A673 (cell line): ENCODE measurements around the gene WWTR1. TPM values are rescaled to one million over a fixed set of nuclear protein-coding genes. Genes with fewer than 3 reads are reported as not detected.

Source experiments
- BruUV-seq: library from RNA; stranded (reverse); fragments of 400-500 nt; replicated peaks from 2 replicates; lab custom pipeline; 2021; lab: Mats Ljungman, UMichigan
- CTCF ChIA-PET: fragments of 300-600 bp; sonication (Branson Sonifier 250); formaldehyde crosslinking; loops from one replicate; lab custom pipeline; 2022; ENCODE audit warnings: antibody characterized with exemption; lab: Charles Lee
- POLR2A ChIA-PET: fragments of 300-600 bp; sonication (Branson Sonifier 250); formaldehyde crosslinking; loops from one replicate; lab custom pipeline; 2022; ENCODE audit warnings: antibody characterized with exemption; ENCODE audit not compliant: low non-redundant PET; lab: Charles Lee
- DNase-seq: peaks from one replicate; pipeline ENCODE4 v3.0.0-alpha.2; 2015; ENCODE audit warnings: low spot score
- H3K27ac ChIP-seq: fragments of 200-600 bp; sonication (generic); 2 replicates; pipeline ENCODE4 v1.5.1; 2016; ENCODE audit warnings: mixed run types, low read depth, mild to moderate bottlenecking, mixed read lengths, antibody characterized with exemption, low read length; ENCODE audit not compliant: poor library complexity, severe bottlenecking
- H3K27me3 ChIP-seq: fragments of 200-600 bp; sonication (generic); replicated peaks from 2 replicates; pipeline ENCODE4 v1.6.1; 2017; ENCODE audit warnings: mixed run types, low read depth, mild to moderate bottlenecking, mixed read lengths, antibody characterized with exemption, low read length; ENCODE audit not compliant: insufficient read depth, poor library complexity
- H3K36me3 ChIP-seq: fragments of 200-600 bp; sonication (generic); 2 replicates; pipeline ENCODE4 v1.6.1; 2016; ENCODE audit warnings: mixed run types, mild to moderate bottlenecking, mixed read lengths, antibody characterized with exemption, low read length; ENCODE audit not compliant: insufficient read depth, poor library complexity, severe bottlenecking
- H3K4me1 ChIP-seq: fragments of 200-600 bp; sonication (generic); 2 replicates; pipeline ENCODE4 v1.6.1; 2017; ENCODE audit warnings: mixed run types, mild to moderate bottlenecking, mixed read lengths, antibody characterized with exemption, low read length; ENCODE audit not compliant: insufficient read depth, poor library complexity, severe bottlenecking
- H3K4me3 ChIP-seq: fragments of 200-600 bp; sonication (generic); 2 replicates; pipeline ENCODE4 v1.5.1; 2016; ENCODE audit warnings: low read depth, mixed run types, mild to moderate bottlenecking, mixed read lengths, low read length; ENCODE audit not compliant: poor library complexity, severe bottlenecking
- H3K9me3 ChIP-seq: fragments of 200-600 bp; sonication (generic); 2 replicates; pipeline ENCODE4 v1.6.1; 2016; ENCODE audit warnings: mixed run types, low read depth, mild to moderate bottlenecking, mixed read lengths, antibody characterized with exemption, low read length; ENCODE audit not compliant: poor library complexity, severe bottlenecking
- EZH2 ChIP-seq: fragments of 200-600 bp; sonication (generic); IDR thresholded peaks from 2 replicates; pipeline ENCODE4 v1.6.1; 2017; ENCODE audit warnings: borderline replicate concordance, low read depth, mild to moderate bottlenecking, mixed read lengths, antibody characterized with exemption, low read length; ENCODE audit not compliant: poor library complexity, severe bottlenecking
- intact Hi-C: fragments of 100-400 bp; cut with micrococcal nuclease; formaldehyde crosslinking; loops from one replicate; pipeline ENCODE4 v1.10.0; 2022; ENCODE audit not compliant: unreplicated experiment
- total RNA-seq: library from RNA; stranded (reverse); gene quantifications from 2 replicates; pipeline ENCODE4 v1.2.3, GENCODE V29; 2021
- TF ChIP-seq, protein P1 (sequence below): fragments of 300-800, 200-600 bp; sonication (generic); conservative IDR thresholded peaks from 2 replicates; pipeline ENCODE4 v1.5.1; 2017; ENCODE audit warnings: low read depth, mild to moderate bottlenecking, antibody characterized with exemption, low read length, moderate library complexity, mixed read lengths

Gene WWTR1
- total RNA-seq, 1 experiment from 2014 or later = 76.8 TPM

DNA sequence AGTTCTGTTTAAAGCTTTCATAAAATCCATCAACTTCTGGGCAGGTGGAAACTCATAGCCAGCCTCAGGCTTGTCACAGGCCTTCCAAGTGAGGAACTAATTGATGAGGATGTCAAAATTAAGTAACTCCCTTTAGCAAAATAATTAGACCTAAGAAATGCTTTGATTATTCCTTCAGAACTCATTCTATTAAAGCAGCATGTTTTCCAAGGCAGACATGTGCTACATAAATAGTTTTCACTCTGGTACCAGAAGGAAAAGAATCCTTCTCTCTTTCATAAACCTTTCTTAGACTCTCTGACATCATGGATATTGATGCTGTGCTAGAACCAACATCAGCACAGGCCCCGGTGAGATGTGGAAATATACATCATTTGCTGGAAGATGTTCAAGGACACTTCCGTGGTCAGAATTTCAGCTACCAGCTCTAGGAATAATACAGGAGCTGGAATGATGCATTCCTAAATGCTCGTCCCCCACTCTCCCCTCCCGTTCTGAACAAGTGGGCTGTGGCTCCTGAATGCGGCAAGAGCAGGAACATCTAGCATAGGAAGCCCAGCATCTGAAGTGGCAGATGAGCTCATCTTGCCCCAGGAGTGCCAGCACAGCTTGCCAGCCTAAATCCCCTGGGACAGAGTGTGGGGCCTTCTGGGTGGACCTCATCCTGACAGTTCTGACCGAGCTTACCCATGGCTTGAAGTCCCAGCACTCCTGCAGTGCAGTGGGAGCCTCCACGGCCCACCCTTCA lies 82.4 kb downstream of the WWTR1 start:
- BruUV-seq = no TSS peak
- CTCF ChIA-PET = interaction anchor here (0.7 to 1.3 kb wide), 2 partner anchors 18 to 142 kb away, joined by 3 read pairs; no protein-coding TSS in a partner anchor
- H3K36me3 ChIP-seq = peaks cover 8% of the 10 kb centered on the region
- DNase-seq = peak; percentile 91
- peaks cover 71% of the 10 kb centered on the region for H3K4me1 ChIP-seq
- POLR2A ChIA-PET = interaction anchor here (0.6 kb wide), 1 partner anchor 83 kb away, joined by 3 read pairs; the partner anchor contains the start of gene WWTR1
- H3K4me3 ChIP-seq = peak overlapping the region; percentile 26
- intact Hi-C loops = loop anchor here (5.0 kb wide), 1 partner anchor 82 kb away; the partner anchor contains the start of gene WWTR1
- no peaks in the 10 kb centered on the region for H3K27me3 ChIP-seq
- TF ChIP-seq, protein P1, sequence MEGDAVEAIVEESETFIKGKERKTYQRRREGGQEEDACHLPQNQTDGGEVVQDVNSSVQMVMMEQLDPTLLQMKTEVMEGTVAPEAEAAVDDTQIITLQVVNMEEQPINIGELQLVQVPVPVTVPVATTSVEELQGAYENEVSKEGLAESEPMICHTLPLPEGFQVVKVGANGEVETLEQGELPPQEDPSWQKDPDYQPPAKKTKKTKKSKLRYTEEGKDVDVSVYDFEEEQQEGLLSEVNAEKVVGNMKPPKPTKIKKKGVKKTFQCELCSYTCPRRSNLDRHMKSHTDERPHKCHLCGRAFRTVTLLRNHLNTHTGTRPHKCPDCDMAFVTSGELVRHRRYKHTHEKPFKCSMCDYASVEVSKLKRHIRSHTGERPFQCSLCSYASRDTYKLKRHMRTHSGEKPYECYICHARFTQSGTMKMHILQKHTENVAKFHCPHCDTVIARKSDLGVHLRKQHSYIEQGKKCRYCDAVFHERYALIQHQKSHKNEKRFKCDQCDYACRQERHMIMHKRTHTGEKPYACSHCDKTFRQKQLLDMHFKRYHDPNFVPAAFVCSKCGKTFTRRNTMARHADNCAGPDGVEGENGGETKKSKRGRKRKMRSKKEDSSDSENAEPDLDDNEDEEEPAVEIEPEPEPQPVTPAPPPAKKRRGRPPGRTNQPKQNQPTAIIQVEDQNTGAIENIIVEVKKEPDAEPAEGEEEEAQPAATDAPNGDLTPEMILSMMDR = no peak
- no peak for TF ChIP-seq EZH2
- H3K27ac ChIP-seq = peak overlapping the region; percentile 96
- H3K9me3 ChIP-seq = no peaks in the 10 kb centered on the region

DNA sequence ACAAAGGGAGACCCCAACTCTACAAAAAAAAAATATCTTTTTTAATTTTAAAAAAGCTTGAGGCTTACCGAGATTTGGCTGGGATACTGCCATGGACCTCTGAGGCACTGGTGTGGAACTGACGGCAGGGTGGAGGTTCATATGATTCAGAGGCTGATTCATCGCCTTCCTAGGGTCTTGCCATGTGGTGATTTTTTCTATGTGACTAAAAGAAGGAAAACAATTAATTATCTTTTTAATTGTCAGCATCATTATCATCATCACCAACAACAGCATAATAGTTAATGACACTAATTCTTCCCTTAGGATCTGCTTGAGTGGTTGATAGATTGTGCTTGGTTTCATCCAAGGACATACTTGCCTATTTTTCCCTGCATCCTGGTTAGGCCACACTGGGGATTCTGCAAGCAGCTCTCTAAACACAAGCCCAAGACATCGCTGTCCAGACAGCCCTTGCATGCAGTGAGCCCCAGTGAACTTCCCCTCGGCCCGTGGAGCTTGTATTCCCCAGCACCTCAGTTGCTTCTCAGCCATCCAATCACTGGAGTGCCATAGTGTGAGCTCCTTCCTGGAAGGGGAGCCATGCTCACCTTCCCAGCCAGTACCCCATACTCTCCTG lies 84.9 kb downstream of the WWTR1 start:
- POLR2A ChIA-PET = interaction anchor here (0.5 kb wide), 1 partner anchor 536 kb away, joined by 4 read pairs; no protein-coding TSS in a partner anchor
- peak overlapping the region; percentile 96 for H3K27ac ChIP-seq

GRCh38 chr3:149571381-149571780 lies 86.4 kb downstream of the WWTR1 start:
- CTCF ChIA-PET = no interaction called here
- Histone ChIP-seq H3K36me3 (peaks cover 8% of the 10 kb centered on the region), H3K27me3 (no peaks in the 10 kb centered on the region), H3K27ac (peak overlapping the region; percentile 50), H3K4me1 (peaks cover 45% of the 10 kb centered on the region), H3K9me3 (no peaks in the 10 kb centered on the region), H3K4me3 (no peak overlapping the region)
- no TSS peak for BruUV-seq
- TF ChIP-seq EZH2 = no peak
- intact Hi-C loops = no loop called here
- POLR2A ChIA-PET = no interaction called here
- no peak for DNase-seq

More for the DNA sequence above, 84.9 kb downstream of the WWTR1 start:
- TF ChIP-seq, protein P1 = no peak
- TF ChIP-seq EZH2 = no peak
- no peak for DNase-seq
- Histone ChIP-seq H3K36me3 (peaks cover 8% of the 10 kb centered on the region), H3K4me3 (no peak overlapping the region), H3K4me1 (peaks cover 46% of the 10 kb centered on the region), H3K27me3 (no peaks in the 10 kb centered on the region), H3K9me3 (no peaks in the 10 kb centered on the region)
- intact Hi-C loops = no loop called here
- CTCF ChIA-PET = interaction anchor here (0.6 kb wide), 1 partner anchor 57 kb away, joined by 3 read pairs; no protein-coding TSS in a partner anchor
- BruUV-seq = no TSS peak
